OCI-LY7 (cell line): ENCODE measurements around the gene SRBD1. TPM values are rescaled to one million over a fixed set of nuclear protein-coding genes. Genes with fewer than 3 reads are reported as not detected.

ENCODE experiments used
- BruUV-seq: library from RNA; stranded (reverse); fragments of 400-500 nt; replicated peaks from 2 replicates; lab custom pipeline; 2021; lab: Mats Ljungman, UMichigan
- CTCF ChIA-PET: fragments of 300-600 bp; sonication (Branson Sonifier 250); formaldehyde crosslinking; loops from one replicate; lab custom pipeline; 2022; ENCODE audit warnings: antibody characterized with exemption; ENCODE audit not compliant: unreplicated experiment; lab: Charles Lee
- POLR2A ChIA-PET: fragments of 300-600 bp; sonication (Branson Sonifier 250); formaldehyde crosslinking; loops from one replicate; lab custom pipeline; 2022; ENCODE audit warnings: antibody characterized with exemption; lab: Charles Lee
- DNase-seq: peaks from one replicate; pipeline ENCODE4 v3.0.0-alpha.2; 2015; ENCODE audit warnings: low spot score
- H2AFZ ChIP-seq: fragments of 200-600 bp; sonication (generic), shearing (Covaris generic); 2 replicates; pipeline ENCODE4 v1.6.1; 2014; ENCODE audit warnings: mild to moderate bottlenecking, antibody characterized with exemption, low read length, moderate library complexity
- H3K27ac ChIP-seq: fragments of 200-600 bp; sonication (generic); 2 replicates; pipeline ENCODE4 v1.5.1; 2014; ENCODE audit warnings: mixed run types, low read depth, mild to moderate bottlenecking, moderate library complexity, low read length, inconsistent platforms; ENCODE audit not compliant: poor library complexity, severe bottlenecking
- H3K36me3 ChIP-seq: fragments of 200-600 bp; sonication (generic); 2 replicates; pipeline ENCODE4 v1.6.1; 2014; ENCODE audit warnings: mild to moderate bottlenecking, antibody characterized with exemption, low read length, moderate library complexity, mixed read lengths; ENCODE audit not compliant: insufficient read depth
- H3K4me1 ChIP-seq: fragments of 200-600 bp; sonication (generic); 2 replicates; pipeline ENCODE4 v1.5.1; 2014; ENCODE audit warnings: mild to moderate bottlenecking, low read length; ENCODE audit not compliant: insufficient read depth, poor library complexity, severe bottlenecking
- H3K4me2 ChIP-seq: fragments of 200-600 bp; sonication (generic); 2 replicates; pipeline ENCODE4 v1.6.1; 2014; ENCODE audit warnings: mild to moderate bottlenecking, low read length
- H3K4me3 ChIP-seq: fragments of 200-600 bp; sonication (generic); 2 replicates; pipeline ENCODE4 v1.5.1; 2014; ENCODE audit warnings: mild to moderate bottlenecking, low read depth, low read length; ENCODE audit not compliant: poor library complexity, severe bottlenecking
- H3K79me2 ChIP-seq: fragments of 200-600 bp; sonication (generic); 2 replicates; pipeline ENCODE4 v1.6.1; 2016; ENCODE audit warnings: low read depth, mild to moderate bottlenecking, low read length, moderate library complexity, mixed read lengths; ENCODE audit not compliant: insufficient read depth
- H3K9me2 ChIP-seq: fragments of 200-600 bp; sonication (generic); 2 replicates; pipeline ENCODE4 v1.6.1; 2016; ENCODE audit warnings: mild to moderate bottlenecking, low read length, mixed read lengths; ENCODE audit not compliant: insufficient read depth
- H3K9me3 ChIP-seq: fragments of 200-600 bp; sonication (generic); 2 replicates; pipeline ENCODE4 v1.6.1; 2014; ENCODE audit warnings: mild to moderate bottlenecking, mixed run types, low read length, mixed read lengths
- H4K20me1 ChIP-seq: fragments of 200-600 bp; sonication (generic); 2 replicates; pipeline ENCODE4 v1.6.1; 2014; ENCODE audit warnings: mild to moderate bottlenecking, antibody characterized with exemption, low read length, moderate library complexity, mixed read lengths; ENCODE audit not compliant: insufficient read depth
- CTCF ChIP-seq: fragments of 200-600 bp; sonication (generic); conservative IDR thresholded peaks from 2 replicates; pipeline ENCODE4 v1.5.1; 2014; ENCODE audit warnings: mild to moderate bottlenecking, antibody characterized with exemption, low read length, moderate library complexity, mixed read lengths
- EZH2phosphoT487 ChIP-seq: fragments of 200-600 bp; sonication (generic); IDR thresholded peaks from 2 replicates; pipeline ENCODE4 v1.6.1; 2018; ENCODE audit warnings: low read depth, borderline replicate concordance, mild to moderate bottlenecking, mixed run types, antibody characterized with exemption, low read length, moderate library complexity, mixed read lengths
- intact Hi-C: fragments of 100-400 bp; cut with micrococcal nuclease; formaldehyde crosslinking; loops from one replicate; pipeline ENCODE4 v1.10.0; 2022; ENCODE audit not compliant: unreplicated experiment
- total RNA-seq, 2 experiments: library from RNA; depleted of rRNA in 1 of 2; stranded (reverse); fragments of >200 nt in 1 of 2; shearing (Covaris generic) in 1 of 2; gene quantifications; 2 replicates each; pipeline ENCODE4 v1.2.3, GENCODE V29; 2014 to 2022

SRBD1 gene
- total RNA-seq, 2 experiments from 2014 or later = 13.9 to 16.0 TPM

- no peak overlapping the region for H3K4me2 ChIP-seq
- H3K27ac ChIP-seq = no peak overlapping the region
- peaks cover 6% of the 10 kb centered on the region for H3K36me3 ChIP-seq
- intact Hi-C loops = no loop called here
- H3K4me3 ChIP-seq = no peak overlapping the region
- H3K9me2 ChIP-seq = no peaks in the 10 kb centered on the region
- H3K79me2 ChIP-seq = no peaks in the 10 kb centered on the region
- no TSS peak for BruUV-seq
- TF ChIP-seq EZH2phosphoT487 (no peak), CTCF (no peak)
- ChIA-PET POLR2A (interaction anchor here (0.7 kb wide), 1 partner anchor 1541 kb away, joined by 3 read pairs; no protein-coding TSS in a partner anchor), CTCF (no interaction called here)
- H4K20me1 ChIP-seq = no peaks in the 10 kb centered on the region
- no peak for DNase-seq
- no peaks in the 10 kb centered on the region for H3K4me1 ChIP-seq
- H3K9me3 ChIP-seq = no peaks in the 10 kb centered on the region
- no peak overlapping the region for H2AFZ ChIP-seq
Measured at GRCh38 chr2:45586600-45586999, 24.5 kb downstream of the SRBD1 start.

- Histone ChIP-seq H3K27ac (no peak overlapping the region), H3K4me2 (no peak overlapping the region), H2AFZ (no peak overlapping the region), H3K9me3 (no peaks in the 10 kb centered on the region), H3K36me3 (no peaks in the 10 kb centered on the region; the same call in 1 of the 2 replicates), H3K4me3 (no peak overlapping the region), H3K79me2 (no peaks in the 10 kb centered on the region), H4K20me1 (no peaks in the 10 kb centered on the region), H3K4me1 (no peaks in the 10 kb centered on the region), H3K9me2 (no peaks in the 10 kb centered on the region)
- ChIA-PET CTCF (no interaction called here), POLR2A (interaction anchor here (0.7 to 1.2 kb wide), 3 partner anchors 11 to 205 kb away, joined by 3 to 4 read pairs (median 4); no protein-coding TSS in a partner anchor)
- BruUV-seq = no TSS peak
- peak; percentile 56 for DNase-seq
- TF ChIP-seq CTCF = peak; percentile 83
- TF ChIP-seq EZH2phosphoT487 = no peak
- intact Hi-C loops = no loop called here
Measured at GRCh38 chr2:45585267-45585861, 25.7 kb downstream of the SRBD1 start.

- Histone ChIP-seq H4K20me1 (no peaks in the 10 kb centered on the region), H3K36me3 (no peaks in the 10 kb centered on the region), H3K9me3 (no peaks in the 10 kb centered on the region), H3K79me2 (no peaks in the 10 kb centered on the region), H3K27ac (no peak overlapping the region), H3K4me2 (no peak overlapping the region), H3K4me3 (no peak overlapping the region), H2AFZ (no peak overlapping the region), H3K4me1 (no peaks in the 10 kb centered on the region), H3K9me2 (no peaks in the 10 kb centered on the region)
- no peak for DNase-seq
- TF ChIP-seq EZH2phosphoT487 (no peak), CTCF (no peak)
- ChIA-PET POLR2A (interaction anchor here (0.7 to 1.5 kb wide), 2 partner anchors 59 to 145 kb away, joined by 3 to 5 read pairs; no protein-coding TSS in a partner anchor), CTCF (no interaction called here)
- BruUV-seq = no TSS peak
- intact Hi-C loops = no loop called here
Measured at GRCh38 chr2:45583977-45584376, 27.1 kb downstream of the SRBD1 start.
